Measurements from ENCODE around the gene ARRDC5.

- no peak for TF ChIP-seq CTCF (IDR thresholded peaks at IDR 0.05; ENCODE audit: borderline replicate concordance, extremely low read depth, low read length, poor library complexity, severe bottlenecking)
- no peak for TF ChIP-seq EZH2 (IDR thresholded peaks at IDR 0.05; ENCODE audit: borderline replicate concordance, low read depth, low read length, severe bottlenecking)
Observed at GRCh38 chr19:4909156-4909896, 6.6 kb upstream of the ARRDC5 start, which contains the start of gene UHRF1.
